Limb (tissue), 2 donors: ENCODE results near the gene POLA2.
"Not testable (repeated sequence)": the region's sequence is repeated elsewhere in the genome, so short reads cannot be mapped to it uniquely, and the experiment has no call there.

Experiments used
- DNase-seq, 2 donors: peaks; one replicate each; pipeline ENCODE4 v3.0.0-alpha.2; 2016; ENCODE audit errors: extremely low spot score in 2 of 2

POLA2 gene

DNA sequence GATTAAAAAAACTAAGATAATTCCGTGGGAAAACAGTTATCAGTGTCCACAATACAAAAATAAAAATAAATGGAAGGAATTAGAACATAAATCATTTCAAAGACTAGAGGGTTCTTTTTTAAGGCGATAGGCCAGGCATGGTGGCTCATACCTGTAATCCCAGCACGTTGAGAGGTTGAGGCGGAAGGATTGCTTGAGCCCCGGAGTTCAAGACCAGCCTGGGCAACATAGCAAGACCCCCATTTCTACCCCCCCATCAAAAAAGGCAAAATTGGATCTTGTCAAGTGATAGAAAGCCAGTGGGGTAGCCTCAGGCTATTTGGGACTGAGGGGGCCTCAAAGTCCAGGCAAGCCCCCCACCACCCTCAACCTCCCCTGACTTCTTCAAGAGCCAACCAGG, 20.6 kb upstream of the POLA2 start:
- no peak for DNase-seq

DNA sequence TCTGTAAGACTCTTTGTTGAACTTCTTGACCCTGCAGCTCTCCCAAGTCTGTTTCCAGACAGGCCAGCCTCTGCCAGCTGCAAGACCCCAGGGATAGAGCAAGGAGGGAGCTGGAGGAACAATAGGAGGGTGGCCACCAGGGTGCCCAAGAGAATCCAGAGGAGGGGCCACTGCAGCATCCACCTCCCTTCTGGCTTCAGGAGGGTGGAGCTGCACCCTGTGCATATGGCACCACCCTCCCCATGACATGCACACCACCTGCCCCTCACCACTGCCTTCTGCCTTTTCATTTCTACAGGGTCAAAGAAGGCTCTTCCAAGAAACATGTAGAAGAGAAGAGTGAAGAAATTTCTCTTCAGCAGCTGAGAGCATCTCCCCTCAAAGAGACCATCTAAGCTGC, 20.1 kb upstream of the POLA2 start:
- DNase-seq, result no peak

DNA sequence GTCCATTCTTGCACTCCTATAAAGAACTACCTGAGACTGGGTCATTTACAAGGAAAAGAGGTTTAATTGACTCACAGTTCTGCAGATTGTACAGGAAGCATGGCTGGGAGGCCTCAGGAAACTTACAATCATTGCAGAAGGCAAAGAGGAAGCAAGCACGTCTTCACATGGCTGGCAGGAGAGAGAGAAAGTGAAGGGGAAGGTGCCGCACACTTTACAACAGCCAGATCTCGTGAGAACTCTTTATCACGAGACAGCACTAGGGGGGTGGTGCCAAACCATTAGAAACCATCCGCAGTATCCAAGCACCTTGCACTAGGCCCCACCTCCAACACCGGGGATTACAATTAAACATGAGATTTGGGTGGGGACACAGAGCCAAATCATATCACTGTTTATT, 19.4 kb upstream of the POLA2 start:
- DNase-seq, result no peak

DNA sequence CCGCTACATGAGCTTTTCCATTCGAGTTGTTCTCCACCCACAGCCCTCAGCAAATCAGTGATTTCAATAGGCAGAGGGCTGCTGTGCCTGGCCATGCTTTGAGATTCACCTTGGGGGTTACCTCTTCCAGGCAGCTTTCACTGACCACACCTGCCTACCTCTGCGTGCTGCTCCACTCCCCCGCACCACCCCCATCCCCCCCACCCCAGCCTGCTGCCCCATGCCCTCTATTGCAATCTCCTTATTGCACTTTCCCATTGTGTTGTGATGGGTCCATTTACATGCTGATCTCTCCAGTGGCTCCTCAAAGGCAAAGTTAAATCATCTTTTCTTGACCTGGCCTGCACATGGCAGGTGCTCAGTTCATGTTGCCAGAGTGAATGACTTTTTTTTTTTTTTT, 18.0 kb upstream of the POLA2 start:
- DNase-seq, result no peak

DNA sequence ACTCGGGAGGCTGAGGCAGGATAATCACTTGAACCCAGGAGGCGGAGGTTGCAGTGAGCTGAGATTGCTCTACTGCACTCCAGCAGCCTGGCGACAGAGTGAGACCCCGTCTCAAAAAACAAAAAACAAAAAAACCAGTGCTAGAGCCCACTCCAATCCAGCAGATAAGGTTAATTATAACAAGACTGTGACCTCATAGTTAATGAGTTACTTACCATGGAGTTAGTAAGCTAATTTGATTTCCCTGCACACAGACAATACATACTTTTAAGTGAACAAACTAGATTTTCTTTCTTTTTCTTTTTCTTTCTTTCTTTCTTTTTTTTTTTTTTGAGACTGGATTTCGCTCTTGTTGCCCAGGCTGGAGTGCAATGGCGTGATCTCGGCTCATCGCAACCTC, 16.7 kb upstream of the POLA2 start:
- DNase-seq, result not testable (repeated sequence)

DNA sequence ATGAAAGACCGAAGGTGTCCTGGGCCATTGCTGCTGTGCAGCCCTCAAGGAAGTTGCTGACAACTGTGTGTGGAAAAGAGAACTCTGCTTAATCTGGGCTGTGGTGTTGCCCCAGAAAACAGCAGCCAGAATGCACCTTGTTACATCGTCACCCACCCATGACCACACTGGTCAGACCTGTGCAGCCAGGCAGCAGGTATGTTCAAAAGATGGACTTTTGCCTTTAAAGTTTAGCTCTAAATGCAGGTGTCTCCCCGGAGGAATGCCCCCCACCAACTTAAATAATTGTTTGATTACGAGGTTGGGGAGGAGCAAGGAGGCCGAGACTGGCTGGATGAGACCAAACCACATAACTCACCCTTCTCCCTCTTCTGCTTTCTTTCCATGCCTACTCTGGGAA, 15.3 kb upstream of the POLA2 start:
- DNase-seq, result no peak

DNA sequence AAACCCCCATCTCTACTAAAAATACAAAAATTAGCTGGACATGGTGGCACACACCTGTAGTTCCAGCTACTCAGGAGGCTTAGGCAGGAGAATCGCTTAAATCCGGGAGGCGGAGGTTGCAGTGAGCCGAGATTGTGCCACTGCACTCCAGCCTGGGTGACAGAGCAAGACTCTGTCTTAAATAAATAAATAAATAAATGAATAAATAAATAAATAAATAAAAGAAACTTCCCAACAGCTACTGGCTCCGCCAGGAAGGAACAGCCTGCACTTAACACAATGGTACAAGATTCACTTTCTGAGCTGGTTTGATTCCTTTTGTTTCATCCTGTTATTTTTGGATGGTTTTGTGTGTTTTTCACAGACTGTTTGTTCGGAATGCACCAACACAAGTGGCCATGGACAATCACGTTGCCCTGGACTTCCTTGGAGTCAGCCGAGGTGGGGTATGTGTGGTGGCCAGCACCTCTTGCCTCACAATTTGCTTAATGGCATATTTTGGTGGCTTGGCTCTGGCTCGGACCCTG, 13.5 kb upstream of the POLA2 start:
- not testable (repeated sequence) for DNase-seq

DNA sequence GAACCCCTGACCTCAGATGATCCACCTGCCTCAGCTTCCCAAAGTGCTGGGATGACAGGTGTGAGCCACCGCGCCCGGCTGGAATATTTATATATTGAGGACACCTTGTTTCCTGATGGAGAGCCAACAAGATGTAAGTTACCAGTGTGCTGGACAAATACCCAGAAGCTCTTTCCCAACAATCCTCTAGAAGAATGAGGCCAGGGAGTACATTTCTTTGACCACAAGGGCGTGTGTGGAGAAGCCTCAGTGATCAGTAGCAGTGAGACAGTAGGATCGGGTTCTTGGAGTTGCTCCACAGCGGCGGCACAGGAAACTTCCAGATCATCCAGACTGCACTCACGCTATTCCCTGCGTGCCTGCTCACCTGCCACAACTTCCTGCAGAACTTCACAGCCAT, 10.3 kb upstream of the POLA2 start:
- no peak for DNase-seq

DNA sequence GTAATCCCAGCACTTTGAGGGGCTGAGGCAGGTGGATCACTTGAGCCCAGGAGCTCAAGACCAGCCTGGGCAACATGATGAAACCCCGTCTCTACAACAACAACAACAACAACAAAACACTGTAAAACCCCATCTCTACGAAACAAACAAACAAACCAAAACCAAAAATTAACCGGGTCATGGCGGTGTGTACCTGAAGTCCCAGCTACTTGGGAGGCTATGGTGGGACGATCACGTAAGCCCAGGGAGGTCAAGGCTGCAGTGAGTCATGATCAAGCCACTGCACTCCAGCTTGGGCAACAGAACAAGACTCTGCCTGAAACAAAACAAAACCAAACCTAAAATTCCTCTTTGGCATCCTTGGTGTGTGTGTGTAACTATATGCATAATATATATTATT, 7.0 kb upstream of the POLA2 start:
- no peak for DNase-seq

DNA sequence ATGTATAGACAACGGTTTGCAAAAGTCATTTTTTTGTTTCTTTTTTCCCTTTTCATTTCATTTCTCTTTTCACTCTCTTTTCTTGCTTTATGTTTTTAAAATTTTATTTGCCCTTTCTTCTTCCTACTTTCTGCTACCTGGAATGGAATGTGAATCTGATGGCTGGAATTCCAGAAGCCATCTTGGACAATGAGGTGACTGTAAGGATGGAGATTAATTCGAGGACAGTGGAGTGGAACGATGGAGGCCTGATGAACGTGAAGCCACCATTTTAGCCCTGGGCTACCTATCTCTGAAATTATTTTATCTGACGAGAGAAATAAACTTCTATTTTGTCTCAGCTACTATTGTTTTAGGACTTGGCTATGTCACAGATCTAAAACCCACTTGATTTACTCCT, 2.8 kb upstream of the POLA2 start:
- no peak for DNase-seq

DNA sequence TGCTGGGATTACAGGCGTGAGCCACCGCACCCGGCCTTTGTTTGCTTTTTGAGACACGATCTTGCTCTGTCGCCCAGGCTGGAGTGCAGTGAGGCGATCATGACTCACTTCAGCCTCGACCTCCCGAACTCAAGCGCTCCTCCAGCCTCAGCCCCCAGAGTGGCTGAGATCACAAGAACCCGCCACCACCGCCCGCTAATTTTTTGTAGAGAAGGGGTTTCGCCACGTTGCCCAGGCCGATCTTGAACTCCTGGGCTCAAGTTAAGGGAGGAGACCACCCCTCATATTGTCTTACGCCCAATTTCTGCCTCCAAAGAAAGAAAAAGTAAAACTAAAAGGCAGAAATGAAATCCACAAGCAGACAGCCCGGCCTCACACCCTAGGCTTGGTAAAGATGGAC, 1.5 kb upstream of the POLA2 start:
- DNase-seq, result no peak

DNA sequence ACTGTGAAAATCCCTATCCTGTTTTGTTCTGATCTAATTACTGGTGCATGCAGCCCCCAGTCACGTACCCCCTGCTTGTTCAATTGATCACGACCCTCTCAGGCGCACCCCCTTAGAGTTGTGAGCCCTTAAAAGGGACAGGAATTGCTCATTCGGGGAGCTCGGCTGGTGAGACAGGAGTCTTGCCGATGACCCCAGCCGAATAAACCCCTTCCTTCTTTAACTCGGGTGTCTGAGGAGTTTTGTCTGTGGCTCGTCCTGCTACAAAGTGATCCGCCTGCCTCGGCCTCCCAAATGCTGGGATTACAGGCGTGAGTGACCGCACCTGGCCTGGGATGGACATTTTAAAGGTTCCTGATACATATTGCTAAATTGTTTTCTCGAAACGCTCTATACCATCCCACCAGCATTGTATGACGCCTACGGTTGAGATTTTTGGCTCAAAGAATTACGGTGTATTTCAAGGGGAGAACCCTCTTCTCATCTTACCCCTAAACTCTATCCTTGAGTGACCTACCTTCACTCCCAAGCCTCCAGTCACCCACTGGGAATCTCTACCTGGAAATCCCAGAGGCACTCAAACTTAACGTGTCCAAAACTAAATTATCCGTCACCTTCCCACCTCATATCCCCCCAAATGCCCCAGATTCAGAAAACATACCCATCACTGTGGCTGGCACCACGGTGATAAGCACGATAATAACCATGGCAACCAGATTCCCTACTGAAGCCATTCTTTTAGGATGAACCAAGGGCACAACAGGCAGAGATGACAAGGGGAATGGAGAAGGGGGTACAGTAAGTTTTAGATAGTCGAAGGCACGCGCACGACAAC, 789 bp upstream of the POLA2 start:
- DNase-seq, result no peak

DNA sequence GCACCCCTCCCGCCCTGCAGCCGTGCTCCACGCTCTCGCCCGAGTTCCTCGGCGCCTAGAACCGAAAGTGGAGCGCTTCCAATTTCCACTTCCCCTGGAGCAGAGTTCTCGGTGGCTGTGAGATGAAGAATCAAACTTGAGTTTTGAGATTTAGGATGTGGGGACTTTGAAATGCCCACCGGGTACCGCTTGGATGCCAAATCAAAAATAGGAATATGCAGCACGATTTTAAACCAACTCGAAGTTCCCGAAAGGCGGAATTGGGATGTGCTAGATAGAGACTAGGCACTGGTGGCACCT, 569 bp downstream of the POLA2 start:
- DNase-seq, result no peak

DNA sequence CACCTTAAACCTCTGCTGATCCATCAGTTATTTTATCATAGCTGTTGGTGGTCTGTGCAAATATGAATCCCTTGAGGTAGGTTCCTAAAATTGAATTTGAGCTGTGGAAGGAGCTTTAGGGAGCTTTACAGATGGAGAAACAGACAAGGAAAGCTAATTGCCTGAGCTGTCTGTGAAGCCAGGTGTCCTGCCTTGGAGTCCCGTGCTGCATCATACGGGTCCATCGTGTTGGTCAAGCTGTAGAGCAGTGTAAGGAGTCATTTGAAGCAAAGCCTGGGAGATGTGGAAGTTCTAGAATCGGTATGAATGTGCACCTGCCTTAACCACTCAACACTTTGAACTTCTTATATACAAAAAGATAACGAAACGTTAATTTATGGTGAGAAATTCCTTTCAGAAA, 1.0 kb downstream of the POLA2 start:
- no peak for DNase-seq

DNA sequence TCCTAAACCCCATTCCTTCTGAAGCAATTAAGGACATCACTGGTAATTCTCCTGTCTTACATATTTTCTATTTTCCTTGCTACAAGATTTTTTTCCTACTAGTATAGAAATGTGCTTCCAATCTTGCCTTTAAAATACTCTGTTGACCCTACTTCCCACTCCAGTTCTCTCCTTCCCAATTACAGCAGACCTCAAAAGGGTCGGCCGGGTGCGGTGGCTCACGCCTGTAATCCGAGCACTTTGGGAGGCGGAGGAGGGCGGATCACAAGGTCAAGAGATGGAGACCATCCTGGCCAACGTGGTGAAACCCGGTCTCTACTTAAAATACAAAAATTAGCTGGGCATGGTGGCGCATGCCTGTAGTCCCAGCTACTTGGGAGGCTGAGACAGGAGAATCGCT, 3.0 kb downstream of the POLA2 start:
- not testable (repeated sequence) for DNase-seq

DNA sequence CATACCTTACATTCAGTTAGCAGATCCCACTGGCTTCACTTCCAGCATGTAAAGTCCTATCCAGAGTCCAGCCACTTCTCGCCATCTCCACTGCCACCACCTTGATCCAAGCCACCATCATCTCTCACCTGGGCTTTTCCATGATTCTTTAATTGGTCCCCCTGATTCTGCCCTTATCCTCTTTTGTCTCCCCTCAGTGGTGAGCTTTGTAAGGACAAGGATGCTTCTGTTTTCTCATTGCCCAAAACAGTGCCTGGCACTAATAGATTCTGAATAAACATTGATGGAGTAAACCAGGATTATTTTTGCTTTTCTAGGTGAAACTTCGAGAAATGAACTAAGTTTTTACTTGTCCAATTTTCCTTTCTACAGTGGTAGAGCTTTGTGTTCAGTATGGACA, 4.4 kb downstream of the POLA2 start:
- DNase-seq, result no peak

DNA sequence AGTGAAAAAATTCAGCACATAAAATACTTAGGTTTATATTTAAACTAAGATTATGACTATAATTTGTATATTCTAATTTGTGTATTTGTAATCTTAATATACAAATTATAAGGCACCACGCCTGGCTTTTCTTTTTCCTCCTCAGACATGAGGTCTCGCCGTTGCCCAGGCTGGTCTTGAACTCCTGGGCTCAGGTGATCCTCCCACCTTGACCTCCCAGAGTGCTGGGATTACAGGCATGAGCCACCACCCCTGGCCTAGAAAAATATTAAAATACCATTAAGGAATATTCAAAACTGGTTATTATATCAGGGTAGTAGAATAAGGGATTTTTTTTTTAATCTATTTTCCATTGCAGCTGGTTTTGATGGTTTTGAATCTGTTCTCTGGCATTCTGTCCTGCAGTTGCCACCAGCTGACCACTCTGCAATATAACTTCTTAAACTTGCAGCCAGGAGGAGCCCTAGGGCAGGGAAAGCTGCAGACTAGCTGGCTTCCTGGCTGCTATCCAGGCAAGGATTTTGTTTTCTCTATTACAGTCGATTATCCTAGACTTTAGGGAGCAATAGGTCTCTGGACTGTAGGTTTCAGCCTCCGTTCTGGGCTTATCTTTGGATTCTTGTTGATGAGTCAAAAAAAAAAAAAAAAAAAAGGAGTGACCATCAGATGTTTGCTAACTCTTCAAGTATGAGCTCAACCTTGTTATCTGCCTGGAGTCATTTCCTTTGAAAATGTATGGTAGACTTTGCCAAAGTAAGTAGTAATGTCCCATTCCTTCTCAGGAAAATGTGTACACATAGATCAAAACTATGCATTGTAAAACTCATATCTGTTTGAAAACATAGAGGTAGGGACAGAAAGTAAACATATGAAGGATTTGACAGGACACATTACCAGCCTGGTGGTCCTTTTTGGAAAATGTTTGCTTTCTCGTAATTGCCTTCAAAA, 13.2 kb downstream of the POLA2 start:
- DNase-seq, result peak; percentile 82 to 89

DNA sequence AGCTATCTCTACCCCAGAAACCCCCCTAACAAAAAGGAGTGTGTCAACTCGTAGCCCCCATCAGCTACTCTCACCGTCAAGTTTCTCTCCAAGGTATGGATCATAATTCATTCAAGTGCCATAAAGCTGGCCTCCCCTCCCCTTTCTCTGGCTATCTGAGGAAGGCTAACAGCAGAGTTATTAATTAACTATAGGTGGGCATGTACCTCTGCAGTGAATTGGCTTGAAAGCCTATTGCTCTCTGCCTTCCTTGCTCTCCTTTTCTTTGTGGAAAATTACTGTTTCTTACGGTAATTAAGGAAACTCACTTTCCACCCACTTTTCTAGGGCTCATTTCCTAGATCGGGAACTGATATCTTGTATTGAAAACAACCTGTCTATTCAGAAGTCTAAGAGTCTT, 14.1 kb downstream of the POLA2 start:
- DNase-seq, result no peak

DNA sequence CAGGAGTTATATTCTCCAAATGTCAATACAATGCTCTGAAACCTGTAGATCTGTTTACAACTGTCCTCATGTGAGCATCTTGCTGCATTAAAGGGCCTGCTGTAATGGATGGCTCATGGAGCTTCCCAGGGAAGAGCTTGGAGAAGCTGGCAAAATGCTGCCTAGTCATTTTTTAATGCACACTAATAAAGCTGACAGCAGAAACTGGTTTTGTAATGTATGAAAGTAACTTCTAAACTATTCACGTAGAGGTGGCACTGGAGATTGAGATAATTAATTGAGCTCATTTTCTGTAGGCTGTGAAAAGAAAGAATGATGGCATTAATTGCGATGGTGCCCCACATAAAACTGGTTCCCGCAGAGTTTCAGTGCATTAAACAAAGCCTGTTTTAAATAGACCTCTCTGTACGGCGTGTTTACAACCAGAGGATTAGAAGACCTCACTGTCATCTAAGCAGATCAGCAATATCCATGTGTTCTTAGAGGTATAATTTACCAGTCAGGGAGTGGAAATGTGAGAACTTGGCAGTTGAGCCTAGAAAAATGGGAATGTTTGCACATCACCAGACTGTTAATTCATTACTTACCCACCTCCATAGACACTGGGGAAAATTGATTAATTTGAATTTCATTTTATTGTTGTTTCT, 16.0 kb downstream of the POLA2 start:
- no peak for DNase-seq

DNA sequence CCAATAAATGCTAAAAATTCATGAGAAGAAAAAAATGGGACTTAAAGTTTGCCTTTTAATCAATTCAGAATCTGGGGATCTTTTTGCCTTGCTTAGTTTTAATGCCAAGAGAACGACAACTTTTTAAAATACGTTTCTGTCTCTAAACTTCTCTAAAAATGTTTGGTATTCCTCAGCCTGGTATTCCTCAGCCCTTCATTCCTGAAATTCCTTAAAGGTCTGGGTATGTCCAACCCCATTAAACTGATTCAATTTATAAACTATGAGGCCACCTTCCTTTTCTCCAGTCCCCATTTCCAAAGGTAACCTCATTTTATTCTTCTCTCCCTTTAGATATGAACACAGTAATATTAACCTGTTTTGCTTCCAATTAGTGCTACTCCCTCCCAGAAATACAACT, 16.6 kb downstream of the POLA2 start:
- DNase-seq, result no peak

DNA sequence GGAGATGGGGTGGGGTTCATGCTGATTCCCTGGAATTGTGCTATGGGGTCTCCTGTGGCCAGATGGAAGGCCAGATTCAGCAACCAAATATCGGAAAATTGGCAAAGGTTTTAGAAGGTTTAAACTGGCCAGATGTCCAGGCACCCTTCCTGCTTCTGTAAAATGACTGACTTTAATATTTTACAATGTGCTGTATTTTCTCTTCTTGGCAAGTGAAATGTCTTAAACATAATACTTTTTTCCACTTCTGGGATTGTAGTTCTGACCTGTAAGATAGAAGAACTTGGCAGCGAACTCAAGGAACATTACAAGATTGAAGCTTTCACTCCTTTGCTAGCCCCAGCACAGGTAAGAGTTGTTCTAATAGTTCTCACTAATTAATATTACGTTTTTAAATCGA, 17.5 kb downstream of the POLA2 start:
- DNase-seq, result no peak
